22Rv1 (cell line): ENCODE data around the gene TLNRD1.

Source experiments
- H3K27ac ChIP-seq: fragments of 450-650 bp; 2 replicates; pipeline ENCODE4 v1.5.1; 2017
- ZFX ChIP-seq: fragments of 450-650 bp; IDR thresholded peaks from 2 replicates; pipeline ENCODE4 v1.6.1; 2017; ENCODE audit warnings: antibody characterized with exemption, borderline replicate concordance
- TF ChIP-seq, protein P1 (sequence below): fragments of 450-650 bp; IDR thresholded peaks from 2 replicates; pipeline ENCODE4 v1.5.1; 2017; ENCODE audit warnings: mild to moderate bottlenecking

The TLNRD1 gene

GRCh38 chr15:80988148-80988796 lies 12.5 kb upstream of the TLNRD1 start:
- H3K27ac ChIP-seq: no peak overlapping the region; the same call in 1 of the 2 replicates
- TF ChIP-seq, protein P1, sequence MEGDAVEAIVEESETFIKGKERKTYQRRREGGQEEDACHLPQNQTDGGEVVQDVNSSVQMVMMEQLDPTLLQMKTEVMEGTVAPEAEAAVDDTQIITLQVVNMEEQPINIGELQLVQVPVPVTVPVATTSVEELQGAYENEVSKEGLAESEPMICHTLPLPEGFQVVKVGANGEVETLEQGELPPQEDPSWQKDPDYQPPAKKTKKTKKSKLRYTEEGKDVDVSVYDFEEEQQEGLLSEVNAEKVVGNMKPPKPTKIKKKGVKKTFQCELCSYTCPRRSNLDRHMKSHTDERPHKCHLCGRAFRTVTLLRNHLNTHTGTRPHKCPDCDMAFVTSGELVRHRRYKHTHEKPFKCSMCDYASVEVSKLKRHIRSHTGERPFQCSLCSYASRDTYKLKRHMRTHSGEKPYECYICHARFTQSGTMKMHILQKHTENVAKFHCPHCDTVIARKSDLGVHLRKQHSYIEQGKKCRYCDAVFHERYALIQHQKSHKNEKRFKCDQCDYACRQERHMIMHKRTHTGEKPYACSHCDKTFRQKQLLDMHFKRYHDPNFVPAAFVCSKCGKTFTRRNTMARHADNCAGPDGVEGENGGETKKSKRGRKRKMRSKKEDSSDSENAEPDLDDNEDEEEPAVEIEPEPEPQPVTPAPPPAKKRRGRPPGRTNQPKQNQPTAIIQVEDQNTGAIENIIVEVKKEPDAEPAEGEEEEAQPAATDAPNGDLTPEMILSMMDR: no peak
- no peak for TF ChIP-seq ZFX

- no peak for TF ChIP-seq ZFX
- TF ChIP-seq, protein P1: no peak
- peak overlapping the region; percentile 73 for H3K27ac ChIP-seq
These were observed 11.6 kb upstream of the TLNRD1 start for GRCh38 chr15:80989081-80989517.

GRCh38 chr15:80989518-80990478 lies 10.9 kb upstream of the TLNRD1 start, which contains the start of gene MESD:
Gene MESD (minus strand): TSS chr15:80989819. CDS start chr15:80989791, 28 bp downstream.
- no peak for TF ChIP-seq ZFX
- TF ChIP-seq, protein P1: no peak
- H3K27ac ChIP-seq: peak within 1 kb of the TSS; percentile 73

DNA sequence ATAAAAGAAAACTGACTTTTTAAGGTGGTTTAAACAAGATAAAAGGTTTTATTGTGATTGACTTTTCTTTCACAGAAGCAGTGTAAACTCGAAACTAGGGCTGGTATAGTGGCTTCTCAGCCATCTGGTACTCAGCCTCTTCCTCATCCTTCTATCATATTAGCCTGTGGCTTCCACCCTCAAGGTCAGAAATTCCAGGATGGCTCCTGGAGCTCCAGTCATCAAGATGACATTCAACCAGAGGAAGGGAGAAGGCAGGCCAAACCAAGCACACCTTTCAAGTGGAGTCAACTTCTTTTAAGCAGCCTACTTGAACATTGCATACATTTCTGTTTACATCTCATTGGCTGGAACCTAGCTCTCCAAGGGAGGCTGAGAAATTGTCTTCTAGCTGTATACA lies 9.8 kb upstream of the TLNRD1 start:
- no peak overlapping the region for H3K27ac ChIP-seq
- no peak for TF ChIP-seq ZFX
- TF ChIP-seq, protein P1: no peak

- TF ChIP-seq, protein P1: no peak
- TF ChIP-seq ZFX: no peak
- H3K27ac ChIP-seq: no peak overlapping the region
These were observed 9.3 kb upstream of the TLNRD1 start for GRCh38 chr15:80991421-80991820.

- H3K27ac ChIP-seq: no peak overlapping the region
- TF ChIP-seq ZFX: no peak
These were observed 8.7 kb upstream of the TLNRD1 start for GRCh38 chr15:80992006-80992405.

- no peak overlapping the region for H3K27ac ChIP-seq
- TF ChIP-seq ZFX: no peak
- TF ChIP-seq, protein P1: no peak
These were observed 8.3 kb upstream of the TLNRD1 start for GRCh38 chr15:80992441-80992840.
